Calu3 (cell line): Measurements from ENCODE around the gene SPACA4. TPM values are rescaled to one million over a fixed set of nuclear protein-coding genes. Genes with fewer than 3 reads are reported as not detected.

ENCODE experiments used
- Bru-seq: library from RNA; stranded (reverse); fragments of 400-500 nt; gene quantifications from one replicate; lab custom pipeline; 2021; lab: Mats Ljungman, UMichigan
- BruChase-seq, 2 experiments: library from RNA; stranded (reverse); fragments of 400-500 nt; gene quantifications; one replicate each; lab custom pipeline; 2021; lab: Mats Ljungman, UMichigan
- BruUV-seq: library from RNA; stranded (reverse); fragments of 400-500 nt; replicated peaks from 2 replicates; lab custom pipeline; 2021; lab: Mats Ljungman, UMichigan
- CTCF ChIA-PET: fragments of 300-600 bp; sonication (Branson Sonifier 250); formaldehyde crosslinking; loops from one replicate; lab custom pipeline; 2022; ENCODE audit warnings: antibody characterized with exemption; lab: Charles Lee
- DNase-seq: peaks from one replicate; pipeline ENCODE4 v3.0.0; 2022
- H3K27ac Mint-ChIP-seq: one replicate; pipeline ENCODE4 v1.8.0; 2022; ENCODE audit warnings: mixed read lengths; ENCODE audit not compliant: unreplicated experiment
- H3K27me3 Mint-ChIP-seq: one replicate; pipeline ENCODE4 v1.8.0; 2022; ENCODE audit warnings: mixed read lengths; ENCODE audit not compliant: unreplicated experiment
- H3K36me3 Mint-ChIP-seq: one replicate; pipeline ENCODE4 v1.8.0; 2022; ENCODE audit warnings: mild to moderate bottlenecking, moderate library complexity, mixed read lengths; ENCODE audit not compliant: insufficient read depth, unreplicated experiment
- H3K4me1 Mint-ChIP-seq: one replicate; pipeline ENCODE4 v1.8.0; 2022; ENCODE audit warnings: mild to moderate bottlenecking, low read depth, mixed read lengths; ENCODE audit not compliant: unreplicated experiment
- H3K4me3 Mint-ChIP-seq: one replicate; pipeline ENCODE4 v1.8.0; 2022; ENCODE audit warnings: mild to moderate bottlenecking, low read depth, moderate library complexity, mixed read lengths; ENCODE audit not compliant: unreplicated experiment
- H3K9me3 Mint-ChIP-seq: one replicate; pipeline ENCODE4 v1.8.0; 2022; ENCODE audit warnings: low read depth, mixed read lengths; ENCODE audit not compliant: unreplicated experiment
- CTCF ChIP-seq: fragments of 200-600 bp; IDR thresholded peaks from one replicate; pipeline ENCODE4 v1.8.0; 2022; ENCODE audit warnings: antibody characterized with exemption; ENCODE audit not compliant: unreplicated experiment
- intact Hi-C: fragments of 100-400 bp; cut with micrococcal nuclease; formaldehyde crosslinking; loops from one replicate; pipeline ENCODE4 v1.10.0; 2022; ENCODE audit not compliant: unreplicated experiment
- long read RNA-seq: library from polyadenylated mRNA; stranded (forward); transcript quantifications from one replicate; pipeline ENCODE4 v2.0.0, GENCODE V29; 2022
- total RNA-seq: library from RNA; stranded (reverse); gene quantifications from 2 replicates; pipeline ENCODE4 v1.2.3, GENCODE V29; 2022

The SPACA4 gene
- not detected in 2 replicates for total RNA-seq
- Bru-seq, nascent RNA, result not detected
- not detected for BruChase-seq, experiment 1, labeled RNA remaining after a 6-hour chase
- not detected for BruChase-seq, experiment 2, labeled RNA remaining after a 2-hour chase
- long read RNA-seq, result 0 reads

GRCh38 chr19:48606463-48607358 lies at the start of gene SPACA4:
SPACA4 (plus strand) TSS chr19:48606742; CDS start chr19:48606979, 237 bp downstream.
- H3K27me3 Mint-ChIP-seq, result no peaks in the 10 kb centered on the region
- H3K27ac Mint-ChIP-seq, result no peak within 1 kb of the TSS
- H3K4me1 Mint-ChIP-seq, result no peaks in the 10 kb centered on the region
- no peak for TF ChIP-seq CTCF
- no peak within 1 kb of the TSS for H3K4me3 Mint-ChIP-seq
- BruUV-seq, result no TSS peak
- intact Hi-C loops, result no loop called here
- no peaks in the 10 kb centered on the region for H3K9me3 Mint-ChIP-seq
- peaks cover 10% of the 10 kb centered on the region for H3K36me3 Mint-ChIP-seq
- no peak for DNase-seq
- CTCF ChIA-PET, result interaction anchor here (1.2 kb wide), 2 partner anchors 14 to 119 kb away, joined by 3 to 6 read pairs; no protein-coding TSS in a partner anchor

DNA sequence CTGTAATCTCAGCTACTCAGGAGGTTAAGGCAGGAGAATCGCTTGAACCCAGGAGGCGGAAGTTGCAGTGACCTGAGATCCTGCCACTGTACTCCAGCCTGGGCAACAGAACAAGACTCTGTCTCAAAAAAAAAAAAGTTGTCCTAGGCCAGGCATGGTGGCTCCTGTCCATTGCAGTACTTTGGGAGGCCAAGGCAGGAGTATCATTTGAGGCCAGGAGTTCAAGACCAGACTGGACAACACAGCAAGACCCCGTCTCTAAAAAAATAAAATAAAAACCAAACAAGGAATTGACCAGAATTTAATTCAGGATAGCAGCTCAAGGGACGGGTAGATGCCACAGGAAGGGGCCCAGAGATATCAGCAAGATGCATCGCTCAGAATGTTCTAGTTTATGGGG lies 49.7 kb upstream of the SPACA4 start:
- intact Hi-C loops, result no loop called here

DNA sequence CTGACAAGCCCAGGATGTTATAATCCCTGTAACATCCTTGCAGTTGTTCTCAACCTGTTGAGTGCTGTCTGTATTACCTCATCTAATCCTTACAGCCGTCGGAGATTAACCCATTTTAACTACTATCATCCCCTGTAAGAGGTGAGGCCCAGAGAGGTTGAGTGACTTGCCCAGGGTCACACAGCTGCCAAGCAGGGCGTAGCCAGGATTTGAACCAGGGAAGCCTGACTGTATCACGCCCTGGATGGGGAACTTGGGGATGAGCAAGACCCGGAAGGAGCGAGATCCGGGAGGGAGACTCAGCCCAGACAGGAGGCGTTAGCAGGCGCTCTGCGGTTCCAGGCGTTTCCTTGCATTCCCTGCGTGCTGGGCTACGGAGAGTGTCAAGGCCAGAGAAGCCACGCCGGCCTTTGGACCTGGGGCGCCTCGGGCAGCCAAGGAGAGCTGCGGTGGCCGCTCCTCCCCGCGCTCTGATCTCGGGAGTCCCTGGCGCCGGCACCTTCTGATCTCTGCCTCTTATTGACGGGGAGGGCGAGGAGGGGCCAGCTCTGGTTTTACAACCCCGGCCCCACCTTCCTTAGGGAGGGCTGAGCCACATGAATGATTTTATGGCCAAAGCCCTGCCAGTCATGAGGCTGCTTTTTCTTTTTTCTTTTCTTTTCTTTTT lies 48.4 kb upstream of the SPACA4 start:
- no peak overlapping the region for H3K4me3 Mint-ChIP-seq
- no peaks in the 10 kb centered on the region for H3K9me3 Mint-ChIP-seq
- CTCF ChIA-PET, result interaction anchor here (0.5 to 0.9 kb wide), 3 partner anchors 26 to 230 kb away, joined by 3 to 6 read pairs (median 3); no protein-coding TSS in a partner anchor
- peaks cover 28% of the 10 kb centered on the region for H3K4me1 Mint-ChIP-seq
- intact Hi-C loops, result no loop called here
- peak; percentile 57 for DNase-seq
- H3K36me3 Mint-ChIP-seq, result peaks cover 12% of the 10 kb centered on the region
- H3K27ac Mint-ChIP-seq, result no peak overlapping the region
- BruUV-seq, result no TSS peak
- no peaks in the 10 kb centered on the region for H3K27me3 Mint-ChIP-seq
- no peak for TF ChIP-seq CTCF

More for the DNA sequence above, 49.7 kb upstream of the SPACA4 start:
- TF ChIP-seq CTCF, result no peak
- Mint-ChIP-seq H3K4me1 (peaks cover 29% of the 10 kb centered on the region), H3K36me3 (peaks cover 12% of the 10 kb centered on the region), H3K27ac (no peak overlapping the region), H3K4me3 (no peak overlapping the region), H3K9me3 (no peaks in the 10 kb centered on the region), H3K27me3 (peaks cover 3% of the 10 kb centered on the region)
- no peak for DNase-seq
- CTCF ChIA-PET, result interaction anchor here (1.0 kb wide), 1 partner anchor 51 kb away, joined by 3 read pairs; no protein-coding TSS in a partner anchor
- no TSS peak for BruUV-seq

GRCh38 chr19:48560095-48560530 lies 46.4 kb upstream of the SPACA4 start:
- no peak for DNase-seq
- Mint-ChIP-seq H3K4me1 (peaks cover 24% of the 10 kb centered on the region), H3K4me3 (no peak overlapping the region), H3K9me3 (no peaks in the 10 kb centered on the region), H3K36me3 (peaks cover 10% of the 10 kb centered on the region), H3K27me3 (no peaks in the 10 kb centered on the region), H3K27ac (no peak overlapping the region)
- CTCF ChIA-PET, result interaction anchor here (0.6 kb wide), 1 partner anchor 19 kb away, joined by 5 read pairs; no protein-coding TSS in a partner anchor
- no TSS peak for BruUV-seq
- intact Hi-C loops, result no loop called here
- no peak for TF ChIP-seq CTCF
